ENCODE data around the gene SPSB1. TPM values are rescaled to one million over a fixed set of nuclear protein-coding genes. Genes with fewer than 3 reads are reported as not detected.

The SPSB1 gene
- total RNA-seq, 2 donors from 2014 or later, result 29.0 to 57.1 TPM

GRCh38 chr1:9311479-9311878 lies 18.8 kb downstream of the SPSB1 start:
- no peak overlapping the region for H3K27ac ChIP-seq
- H3K36me3 ChIP-seq, result no peaks in the 10 kb centered on the region
- intact Hi-C loops (cut with DNase I), result no loop called here
- no peak for DNase-seq (ENCODE audit: low spot score)
- WGBS, result 65% methylated on average over 9 of the region's 9 CpGs
- no peaks in the 10 kb centered on the region for H3K27me3 ChIP-seq (replicated peaks; ENCODE audit: insufficient read depth)
- H3K4me1 ChIP-seq (replicated peaks), result no peaks in the 10 kb centered on the region
- H3K9me3 ChIP-seq, result no peaks in the 10 kb centered on the region
- TF ChIP-seq POLR2AphosphoS5 (IDR thresholded peaks at IDR 0.05) (no peak), POLR2A (IDR thresholded peaks at IDR 0.05) (no peak), CTCF (IDR thresholded peaks at IDR 0.05) (no peak)
- no peak overlapping the region for H3K4me3 ChIP-seq

- Histone ChIP-seq H3K27me3 (replicated peaks; ENCODE audit: insufficient read depth) (no peaks in the 10 kb centered on the region), H3K4me1 (replicated peaks) (no peaks in the 10 kb centered on the region), H3K4me3 (no peak overlapping the region), H3K27ac (no peak overlapping the region), H3K9me3 (no peaks in the 10 kb centered on the region), H3K36me3 (no peaks in the 10 kb centered on the region)
- DNase-seq (ENCODE audit: low spot score), result no peak
- TF ChIP-seq POLR2A (IDR thresholded peaks at IDR 0.05), result no peak
- TF ChIP-seq POLR2AphosphoS5 (IDR thresholded peaks at IDR 0.05), result no peak
- no peak for TF ChIP-seq CTCF (IDR thresholded peaks at IDR 0.05)
- intact Hi-C loops (cut with DNase I), result no loop called here
- WGBS, result 85% methylated on average over 18 of the region's 18 CpGs
These were observed 19.6 kb downstream of the SPSB1 start for GRCh38 chr1:9312168-9312720.

GRCh38 chr1:9313576-9313975 lies 20.9 kb downstream of the SPSB1 start:
- no peak overlapping the region for H3K4me3 ChIP-seq
- WGBS, result 94% methylated on average over 11 of the region's 11 CpGs
- no peaks in the 10 kb centered on the region for H3K36me3 ChIP-seq
- no peaks in the 10 kb centered on the region for H3K27me3 ChIP-seq (replicated peaks; ENCODE audit: insufficient read depth)
- no peaks in the 10 kb centered on the region for H3K4me1 ChIP-seq (replicated peaks)
- H3K27ac ChIP-seq, result no peak overlapping the region
- DNase-seq (ENCODE audit: low spot score), result no peak
- H3K9me3 ChIP-seq, result no peaks in the 10 kb centered on the region
- intact Hi-C loops (cut with DNase I), result no loop called here
- TF ChIP-seq POLR2A (IDR thresholded peaks at IDR 0.05) (no peak), CTCF (IDR thresholded peaks at IDR 0.05) (no peak), POLR2AphosphoS5 (IDR thresholded peaks at IDR 0.05) (no peak)

- DNase-seq (ENCODE audit: low spot score), result no peak
- no peak overlapping the region for H3K27ac ChIP-seq
- H3K27me3 ChIP-seq (replicated peaks; ENCODE audit: insufficient read depth), result no peaks in the 10 kb centered on the region
- no peak for TF ChIP-seq POLR2A (IDR thresholded peaks at IDR 0.05)
- no peak for TF ChIP-seq CTCF (IDR thresholded peaks at IDR 0.05)
- TF ChIP-seq POLR2AphosphoS5 (IDR thresholded peaks at IDR 0.05), result no peak
- no peaks in the 10 kb centered on the region for H3K9me3 ChIP-seq
- no peak overlapping the region for H3K4me3 ChIP-seq
- no peaks in the 10 kb centered on the region for H3K36me3 ChIP-seq
- WGBS, result 78% methylated on average over 8 of the region's 8 CpGs
- H3K4me1 ChIP-seq (replicated peaks), result no peaks in the 10 kb centered on the region
- intact Hi-C loops (cut with DNase I), result no loop called here
These were observed 21.4 kb downstream of the SPSB1 start for GRCh38 chr1:9314111-9314510.

- H3K27me3 ChIP-seq (replicated peaks; ENCODE audit: insufficient read depth), result no peaks in the 10 kb centered on the region
- no peaks in the 10 kb centered on the region for H3K4me1 ChIP-seq (replicated peaks)
- H3K27ac ChIP-seq, result no peak overlapping the region
- DNase-seq (ENCODE audit: low spot score), result no peak
- TF ChIP-seq POLR2A (IDR thresholded peaks at IDR 0.05) (no peak), CTCF (IDR thresholded peaks at IDR 0.05) (no peak), POLR2AphosphoS5 (IDR thresholded peaks at IDR 0.05) (no peak)
- no peak overlapping the region for H3K4me3 ChIP-seq
- H3K9me3 ChIP-seq, result no peaks in the 10 kb centered on the region
- H3K36me3 ChIP-seq, result no peaks in the 10 kb centered on the region
- 85% methylated on average over 11 of the region's 11 CpGs for WGBS
- intact Hi-C loops (cut with DNase I), result no loop called here
These were observed 22.2 kb downstream of the SPSB1 start for GRCh38 chr1:9314711-9315379.

All from prostate gland (tissue), 2 donors.